GM12878 (cell line): ENCODE data around the gene OTOG. TPM values are rescaled to one million over a fixed set of nuclear protein-coding genes. Genes with fewer than 3 reads are reported as not detected.

Experiments used
- ATAC-seq: fragments of 200-7000 bp; cut with Tn5 transposase; 3 replicates; pipeline ENCODE4 v1.9.1; 2020; ENCODE audit warnings: mild to moderate bottlenecking, moderate library complexity
- BruUV-seq: library from RNA; stranded (reverse); fragments of 400-500 nt; replicated peaks from 2 replicates; lab custom pipeline; 2021; lab: Mats Ljungman, UMichigan
- CTCF ChIA-PET: fragments of 300-600 bp; sonication (Branson Sonifier 250); formaldehyde crosslinking; extraction: SDS; loops from one replicate; lab custom pipeline; 2021; ENCODE audit warnings: inconsistent platforms; lab: Yijun Ruan, JAX
- POLR2A ChIA-PET: fragments of 350-600 bp; formaldehyde crosslinking; extraction: SDS; loops from one replicate; lab custom pipeline; 2021; ENCODE audit warnings: inconsistent platforms; lab: Charles Lee
- RAD21 ChIA-PET: fragments of 300-600 bp; sonication (Branson Sonifier 250); formaldehyde crosslinking; loops from one replicate; lab custom pipeline; 2023; ENCODE audit warnings: antibody characterized with exemption; ENCODE audit not compliant: unreplicated experiment; lab: Charles Lee
- SMC1A ChIA-PET: fragments of 300-600 bp; sonication (Branson Sonifier 250); formaldehyde crosslinking; loops from one replicate; lab custom pipeline; 2023; ENCODE audit not compliant: unreplicated experiment, uncharacterized antibody; lab: Charles Lee
- DNase-seq: peaks from one replicate; pipeline ENCODE4 v3.0.0-alpha.2; 2011; ENCODE audit warnings: low read depth, low spot score
- FAIRE-seq: peaks from 3 replicates; lab custom pipeline; 2011; peaks lifted over from hg19 to GRCh38; lab: Jason Lieb, UNC
- H2AFZ ChIP-seq: 2 replicates; pipeline ENCODE4 v1.6.0; 2011; ENCODE audit warnings: low read depth, low read length, control low read depth; ENCODE audit not compliant: control insufficient read depth
- H3K27ac ChIP-seq: 2 replicates; pipeline ENCODE4 v1.5.1; 2011; ENCODE audit warnings: control low read depth; ENCODE audit not compliant: control insufficient read depth, insufficient read depth
- H3K27me3 ChIP-seq, 2 experiments: replicated peaks in 1 of 2; 2 replicates each; pipeline versions ENCODE4 v1.6.0 to v1.6.1; 2011; ENCODE audit warnings: low read length in 1 of 2; ENCODE audit not compliant: control insufficient read depth in 2 of 2, insufficient read depth in 2 of 2
- H3K36me3 ChIP-seq, 2 experiments: 2 replicates each; pipeline ENCODE4 v1.5.1; 2011; ENCODE audit warnings: low read length in 1 of 2; ENCODE audit not compliant: control insufficient read depth in 2 of 2, insufficient read depth in 2 of 2
- H3K4me1 ChIP-seq: 2 replicates; pipeline ENCODE4 v1.6.1; 2011; ENCODE audit warnings: mild to moderate bottlenecking, low read length, moderate library complexity, mixed read lengths; ENCODE audit not compliant: control insufficient read depth, insufficient read depth
- H3K4me2 ChIP-seq: 2 replicates; pipeline ENCODE4 v1.6.0; 2011; ENCODE audit warnings: control low read depth; ENCODE audit not compliant: control insufficient read depth, insufficient read depth
- H3K4me3 ChIP-seq: fragments of 200-600 bp; sonication (generic); 2 replicates; pipeline ENCODE4 v1.5.1; 2016
- H3K79me2 ChIP-seq: 2 replicates; pipeline ENCODE4 v1.6.0; 2011; ENCODE audit warnings: low read length; ENCODE audit not compliant: control insufficient read depth, insufficient read depth
- H3K9ac ChIP-seq: 2 replicates; pipeline ENCODE4 v1.8.0; 2011; ENCODE audit warnings: low read length, control low read depth, mixed read lengths; ENCODE audit not compliant: control insufficient read depth, insufficient read depth
- H3K9me3 ChIP-seq: replicated peaks from 3 replicates; pipeline ENCODE4 v1.5.1; 2011; ENCODE audit warnings: mild to moderate bottlenecking, low read length; ENCODE audit not compliant: control insufficient read depth, insufficient read depth
- H4K20me1 ChIP-seq: 2 replicates; pipeline ENCODE4 v1.6.0; 2011; ENCODE audit not compliant: control insufficient read depth, insufficient read depth
- DPF2 ChIP-seq: fragments of 450-650 bp; IDR thresholded peaks from 2 replicates; pipeline ENCODE4 v1.6.1; 2017; ENCODE audit warnings: mild to moderate bottlenecking
- HDGF ChIP-seq: fragments of 450-650 bp; IDR thresholded peaks from 2 replicates; pipeline ENCODE4 v1.6.1; 2016; ENCODE audit warnings: antibody characterized with exemption
- HSF1 ChIP-seq: fragments of 150-350 bp; IDR thresholded peaks from 2 replicates; pipeline ENCODE4 v1.6.1; 2014; ENCODE audit warnings: mild to moderate bottlenecking, low read depth, low read length
- JUNB ChIP-seq: IDR thresholded peaks from 2 replicates; pipeline ENCODE4 v1.6.1; 2016; ENCODE audit warnings: antibody characterized with exemption, mild to moderate bottlenecking
- NR2C1 ChIP-seq: fragments of 450-650 bp; IDR thresholded peaks from 2 replicates; pipeline ENCODE4 v1.6.1; 2017; ENCODE audit warnings: antibody characterized with exemption, mild to moderate bottlenecking, moderate library complexity
- PKNOX1 ChIP-seq: fragments of 450-650 bp; IDR thresholded peaks from 2 replicates; pipeline ENCODE4 v1.6.1; 2016; ENCODE audit warnings: mild to moderate bottlenecking
- RAD21 ChIP-seq: IDR thresholded peaks from 2 replicates; pipeline ENCODE4 v1.6.1; 2011; ENCODE audit warnings: mild to moderate bottlenecking, low read depth, low read length, moderate library complexity; ENCODE audit not compliant: insufficient read depth
- SMAD1 ChIP-seq: fragments of 450-650 bp; IDR thresholded peaks from 2 replicates; pipeline ENCODE4 v1.6.1; 2018; ENCODE audit warnings: mild to moderate bottlenecking, low read depth; ENCODE audit not compliant: partially characterized antibody
- STAT3 ChIP-seq: IDR thresholded peaks from 2 replicates; pipeline ENCODE4 v1.6.1; 2011; ENCODE audit warnings: low read depth, low read length, improper control_type of control experiment
- TARDBP ChIP-seq: IDR thresholded peaks from 2 replicates; pipeline ENCODE4 v1.6.1; 2016; ENCODE audit warnings: borderline replicate concordance
- YBX1 ChIP-seq: fragments of 450-650 bp; IDR thresholded peaks from 2 replicates; pipeline ENCODE4 v1.6.1; 2016; ENCODE audit warnings: antibody characterized with exemption
- ZBTB11 ChIP-seq: fragments of 450-650 bp; formaldehyde crosslinking; IDR thresholded peaks from 2 replicates; pipeline ENCODE4 v1.5.0; 2022; ENCODE audit warnings: mild to moderate bottlenecking, missing genetic modification characterization
- WGBS: methylation state at CpG from one replicate; pipeline ENCODE4 v1.1.6; 2016; ENCODE audit warnings: low lambda C conversion rate; ENCODE audit not compliant: insufficient replicate concordance, insufficient coverage; ENCODE audit errors: missing lambda C conversion rate; 5-methylcytosine and 5-hydroxymethylcytosine counted together
- in situ Hi-C: fragments of 300-500 bp; cut with MboI; formaldehyde crosslinking; loops from 9 replicates; pipeline ENCODE4 v1.14.3; 2018; ENCODE audit warnings: mixed read lengths
- intact Hi-C: fragments of 100-400 bp; cut with micrococcal nuclease; formaldehyde crosslinking; loops from one replicate; pipeline ENCODE4 v1.14.2; 2022; ENCODE audit not compliant: unreplicated experiment
- polyA plus RNA-seq, 11 experiments: library from polyadenylated mRNA; depleted of rRNA in 4 of 11; unstranded in 6 of 11; stranded (reverse) in 5 of 11; fragments of >200 nt; fragmentation: Nextera tagmentation in 4 of 11; fragmentation: Illumina TruSeq in 1 of 11; extraction: Ambion mirVana in 4 of 11; extraction: Trizol in 1 of 11; gene quantifications; 1 replicate in 1 of 11; 2 replicates in 10 of 11; pipeline versions ENCODE4 v1.2.1 to v1.2.3, GENCODE V29; 2011 to 2016; ENCODE audit warnings: inconsistent platforms in 2 of 11, missing spikeins in 2 of 11, low read depth in 1 of 11
- total RNA-seq, 4 experiments: library from RNA; depleted of rRNA in 3 of 4; stranded (reverse); fragments of >200 nt in 3 of 4; fragmentation: Illumina TruSeq in 1 of 4; extraction: Trizol in 1 of 4; gene quantifications; 2 replicates each; pipeline versions ENCODE4 v1.2.1 to v1.2.3, GENCODE V29; 2013 to 2021
- TF ChIP-seq, protein P1 (sequence below): fragments of 450-650 bp; IDR thresholded peaks from 2 replicates; pipeline ENCODE4 v1.6.1; 2017; ENCODE audit warnings: mild to moderate bottlenecking, moderate library complexity

Gene OTOG
- total and polyA plus RNA-seq, 10 of the 15 experiments (the other 5 are each of a cell fraction or from before 2014, with no cell fraction given), result not detected

DNA sequence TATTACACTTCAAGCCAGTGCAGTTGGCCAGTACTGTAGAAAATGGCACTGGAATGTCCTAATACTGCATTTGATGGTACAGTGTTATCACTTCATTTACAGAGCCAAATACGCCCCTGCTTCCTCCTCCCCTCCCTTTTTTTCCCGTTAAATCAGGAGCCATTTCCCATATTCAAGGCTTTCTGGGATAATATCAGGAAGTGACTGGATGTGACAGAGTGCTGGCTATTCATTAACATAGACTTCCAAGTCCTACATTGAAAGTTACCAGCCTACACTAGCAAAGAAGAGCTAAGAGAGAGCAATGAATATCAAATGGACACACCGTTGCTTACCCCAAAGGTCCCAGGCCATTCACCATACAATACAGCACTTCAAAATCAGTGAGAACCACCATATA, 38.3 kb upstream of the OTOG start:
- H3K4me1 ChIP-seq, result no peaks in the 10 kb centered on the region; the same call in 1 of the 2 replicates
- no peak for DNase-seq
- no peak overlapping the region for H3K9ac ChIP-seq
- H3K4me2 ChIP-seq, result no peak overlapping the region
- RAD21 ChIA-PET, result no interaction called here
- WGBS, result 3% methylated on average over 3 of the region's 3 CpGs
- no TSS peak for BruUV-seq
- no peak overlapping the region for H2AFZ ChIP-seq
- in situ Hi-C loops (loop anchor here (5.0 to 10.0 kb wide), 2 partner anchors 124 to 281 kb away; partner anchors contain the start of gene KCNJ11), intact Hi-C loops (no loop called here)
- ATAC-seq, result no peak
- no peaks in the 10 kb centered on the region; the same call in 1 of the 2 replicates for H4K20me1 ChIP-seq
- H3K27ac ChIP-seq, result no peak overlapping the region
- H3K27me3 ChIP-seq, result no peaks in the 10 kb centered on the region; a peak in 2 of 4 replicates
- POLR2A ChIA-PET, result no interaction called here
- CTCF ChIA-PET, result interaction anchor here (1.4 to 2.4 kb wide), 4 partner anchors 10 to 125 kb away, joined by 4 to 10 read pairs (median 7); no protein-coding TSS in a partner anchor
- SMC1A ChIA-PET, result interaction anchor here (0.7 kb wide), 1 partner anchor 597 kb away, joined by 3 read pairs; no protein-coding TSS in a partner anchor
- no peaks in the 10 kb centered on the region for H3K36me3 ChIP-seq
- FAIRE-seq, result no peak
- no peaks in the 10 kb centered on the region for H3K9me3 ChIP-seq
- no peak overlapping the region for H3K4me3 ChIP-seq
- H3K79me2 ChIP-seq, result no peaks in the 10 kb centered on the region
- TF ChIP-seq JUNB, result no peak
- no peak for TF ChIP-seq TARDBP
- TF ChIP-seq YBX1, result no peak
- TF ChIP-seq DPF2, result no peak
- TF ChIP-seq PKNOX1, result no peak
- TF ChIP-seq SMAD1, result no peak
- TF ChIP-seq RAD21, result no peak
- TF ChIP-seq HSF1, result no peak
- TF ChIP-seq STAT3, result no peak
- TF ChIP-seq NR2C1, result no peak
- TF ChIP-seq, protein P1, sequence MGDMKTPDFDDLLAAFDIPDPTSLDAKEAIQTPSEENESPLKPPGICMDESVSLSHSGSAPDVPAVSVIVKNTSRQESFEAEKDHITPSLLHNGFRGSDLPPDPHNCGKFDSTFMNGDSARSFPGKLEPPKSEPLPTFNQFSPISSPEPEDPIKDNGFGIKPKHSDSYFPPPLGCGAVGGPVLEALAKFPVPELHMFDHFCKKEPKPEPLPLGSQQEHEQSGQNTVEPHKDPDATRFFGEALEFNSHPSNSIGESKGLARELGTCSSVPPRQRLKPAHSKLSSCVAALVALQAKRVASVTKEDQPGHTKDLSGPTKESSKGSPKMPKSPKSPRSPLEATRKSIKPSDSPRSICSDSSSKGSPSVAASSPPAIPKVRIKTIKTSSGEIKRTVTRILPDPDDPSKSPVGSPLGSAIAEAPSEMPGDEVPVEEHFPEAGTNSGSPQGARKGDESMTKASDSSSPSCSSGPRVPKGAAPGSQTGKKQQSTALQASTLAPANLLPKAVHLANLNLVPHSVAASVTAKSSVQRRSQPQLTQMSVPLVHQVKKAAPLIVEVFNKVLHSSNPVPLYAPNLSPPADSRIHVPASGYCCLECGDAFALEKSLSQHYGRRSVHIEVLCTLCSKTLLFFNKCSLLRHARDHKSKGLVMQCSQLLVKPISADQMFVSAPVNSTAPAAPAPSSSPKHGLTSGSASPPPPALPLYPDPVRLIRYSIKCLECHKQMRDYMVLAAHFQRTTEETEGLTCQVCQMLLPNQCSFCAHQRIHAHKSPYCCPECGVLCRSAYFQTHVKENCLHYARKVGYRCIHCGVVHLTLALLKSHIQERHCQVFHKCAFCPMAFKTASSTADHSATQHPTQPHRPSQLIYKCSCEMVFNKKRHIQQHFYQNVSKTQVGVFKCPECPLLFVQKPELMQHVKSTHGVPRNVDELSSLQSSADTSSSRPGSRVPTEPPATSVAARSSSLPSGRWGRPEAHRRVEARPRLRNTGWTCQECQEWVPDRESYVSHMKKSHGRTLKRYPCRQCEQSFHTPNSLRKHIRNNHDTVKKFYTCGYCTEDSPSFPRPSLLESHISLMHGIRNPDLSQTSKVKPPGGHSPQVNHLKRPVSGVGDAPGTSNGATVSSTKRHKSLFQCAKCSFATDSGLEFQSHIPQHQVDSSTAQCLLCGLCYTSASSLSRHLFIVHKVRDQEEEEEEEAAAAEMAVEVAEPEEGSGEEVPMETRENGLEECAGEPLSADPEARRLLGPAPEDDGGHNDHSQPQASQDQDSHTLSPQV, result no peak
- TF ChIP-seq HDGF, result no peak
- no peak for TF ChIP-seq ZBTB11 (CRISPR knock-in tag)
